PC-9 (cell line): ENCODE results near the gene IDH1. TPM values are rescaled to one million over a fixed set of nuclear protein-coding genes. Genes with fewer than 3 reads are reported as not detected.
A peak's percentile ranks its signal among the peaks of the same experiment; 100 is the strongest.

Experiments
- BruUV-seq: library from RNA; stranded (reverse); fragments of 400-500 nt; replicated peaks from 2 replicates; lab custom pipeline; 2021; lab: Mats Ljungman, UMichigan
- CTCF ChIA-PET: fragments of 300-600 bp; sonication (Branson Sonifier 250); formaldehyde crosslinking; loops from one replicate; lab custom pipeline; 2022; ENCODE audit warnings: antibody characterized with exemption; lab: Charles Lee
- POLR2A ChIA-PET: fragments of 300-600 bp; sonication (Branson Sonifier 250); formaldehyde crosslinking; loops from one replicate; lab custom pipeline; 2022; ENCODE audit warnings: antibody characterized with exemption; ENCODE audit not compliant: unreplicated experiment; lab: Charles Lee
- DNase-seq, 2 experiments: peaks; one replicate each; pipeline versions ENCODE4 v3.0.0 to v3.0.0-alpha.2; 2015 to 2022; ENCODE audit warnings: mixed read lengths in 1 of 2
- H2AFZ ChIP-seq: fragments of 200-600 bp; sonication (generic); 2 replicates; pipeline ENCODE4 v1.8.1; 2017; ENCODE audit warnings: antibody characterized with exemption
- H3F3A ChIP-seq: fragments of 200-600 bp; sonication (generic); 2 replicates; pipeline ENCODE4 v1.8.1; 2017; ENCODE audit warnings: antibody characterized with exemption, mild to moderate bottlenecking, low read depth; ENCODE audit not compliant: insufficient read depth
- H3K27ac ChIP-seq: fragments of 200-600 bp; sonication (generic); 2 replicates; pipeline ENCODE4 v1.6.1; 2016; ENCODE audit warnings: mixed run types
- H3K27me3 ChIP-seq: fragments of 200-600 bp; sonication (generic); 2 replicates; pipeline ENCODE4 v1.6.1; 2016; ENCODE audit warnings: low read depth, mixed run types; ENCODE audit not compliant: insufficient read depth
- H3K36me3 ChIP-seq: fragments of 200-600 bp; sonication (generic); 2 replicates; pipeline ENCODE4 v1.6.1; 2016; ENCODE audit warnings: low read depth, mixed run types
- H3K4me1 ChIP-seq: fragments of 200-600 bp; sonication (generic); replicated peaks from 2 replicates; pipeline ENCODE4 v1.6.1; 2016; ENCODE audit warnings: mixed run types; ENCODE audit not compliant: insufficient read depth
- H3K4me2 ChIP-seq: fragments of 200-600 bp; sonication (generic); 2 replicates; pipeline ENCODE4 v1.6.1; 2017; ENCODE audit warnings: mixed run types
- H3K4me3 ChIP-seq: fragments of 200-600 bp; sonication (generic); 2 replicates; pipeline ENCODE4 v1.6.1; 2016; ENCODE audit warnings: mixed run types
- H3K79me2 ChIP-seq: fragments of 200-600 bp; sonication (generic); 2 replicates; pipeline ENCODE4 v1.6.1; 2017; ENCODE audit warnings: low read depth, mixed run types
- H3K9me2 ChIP-seq: fragments of 200-600 bp; sonication (generic); 2 replicates; pipeline ENCODE4 v1.8.1; 2017; ENCODE audit warnings: mild to moderate bottlenecking; ENCODE audit not compliant: insufficient read depth
- H3K9me3 ChIP-seq: fragments of 200-600 bp; sonication (generic); 2 replicates; pipeline ENCODE4 v1.8.1; 2016; ENCODE audit warnings: low read depth; ENCODE audit not compliant: insufficient read depth
- H4K20me1 ChIP-seq: fragments of 200-600 bp; sonication (generic); 2 replicates; pipeline ENCODE4 v1.8.1; 2017; ENCODE audit not compliant: insufficient read depth
- CTCF ChIP-seq: fragments of 200-600 bp; sonication (generic); conservative IDR thresholded peaks from 2 replicates; pipeline ENCODE4 v1.6.1; 2017; ENCODE audit warnings: mixed run types, antibody characterized with exemption, mild to moderate bottlenecking, moderate library complexity
- EZH2 ChIP-seq: fragments of 200-600 bp; sonication (generic); IDR thresholded peaks from 2 replicates; pipeline ENCODE4 v1.8.0; 2017; ENCODE audit warnings: antibody characterized with exemption, low read depth
- intact Hi-C: fragments of 100-400 bp; cut with micrococcal nuclease; formaldehyde crosslinking; loops from one replicate; pipeline ENCODE4 v1.10.0; 2022; ENCODE audit not compliant: unreplicated experiment
- total RNA-seq: library from RNA; stranded (reverse); gene quantifications from 2 replicates; pipeline ENCODE4 v1.2.3, GENCODE V29; 2021

The IDH1 gene
- total RNA-seq, 1 experiment from 2014 or later, result 227 TPM

GRCh38 chr2:208266936-208267335 is 12.1 kb upstream of the IDH1 start:
- Histone ChIP-seq H3K27ac (0 out of 2 replicates have a peak overlapping the region, but pooled peaks have one; percentile 58), H3K79me2 (peaks cover 32% of the 10 kb centered on the region), H3K4me1 (peaks cover 11% of the 10 kb centered on the region), H3K9me2 (no peaks in the 10 kb centered on the region), H3K27me3 (no peaks in the 10 kb centered on the region), H3K4me2 (peak overlapping the region; percentile 85), H2AFZ (peak overlapping the region; percentile 90; the same call in 1 of the 2 replicates), H3K9me3 (no peaks in the 10 kb centered on the region), H3K36me3 (no peaks in the 10 kb centered on the region), H3K4me3 (peak overlapping the region; percentile 80), H3F3A (peaks cover 11% of the 10 kb centered on the region; the same call in 1 of the 2 replicates), H4K20me1 (no peaks in the 10 kb centered on the region)
- DNase-seq, result no peak
- intact Hi-C loops, result loop anchor here (1.0 kb wide), 1 partner anchor 12 kb away; the partner anchor contains the start of gene IDH1
- ChIA-PET CTCF (interaction anchor here (1.3 kb wide), 1 partner anchor 13 kb away, joined by 6 read pairs; the partner anchor contains the start of gene IDH1), POLR2A (no interaction called here)
- BruUV-seq, result TSS peak; percentile 54
- TF ChIP-seq EZH2 (no peak), CTCF (no peak)

GRCh38 chr2:208266553-208266893 is 11.7 kb upstream of the IDH1 start:
- Histone ChIP-seq H3K9me3 (no peaks in the 10 kb centered on the region), H3K79me2 (peaks cover 32% of the 10 kb centered on the region), H3K4me2 (peak overlapping the region; percentile 85), H3K36me3 (no peaks in the 10 kb centered on the region), H4K20me1 (no peaks in the 10 kb centered on the region), H3K27ac (peak overlapping the region; percentile 58), H3F3A (peaks cover 11% of the 10 kb centered on the region; the same call in 1 of the 2 replicates), H3K4me1 (peaks cover 11% of the 10 kb centered on the region), H3K27me3 (no peaks in the 10 kb centered on the region), H3K9me2 (no peaks in the 10 kb centered on the region), H3K4me3 (peak overlapping the region; percentile 80), H2AFZ (peak overlapping the region; percentile 90)
- no TSS peak for BruUV-seq
- intact Hi-C loops, result loop anchor here (1.0 kb wide), 1 partner anchor 11 kb away; the partner anchor contains the start of gene IDH1
- CTCF ChIA-PET, result interaction anchor here (1.3 kb wide), 1 partner anchor 12 kb away, joined by 6 read pairs; the partner anchor contains the start of gene IDH1
- no peak for TF ChIP-seq EZH2
- POLR2A ChIA-PET, result no interaction called here
- DNase-seq, result no peak

GRCh38 chr2:208265801-208266552 is 11.1 kb upstream of the IDH1 start, which contains the start of gene PIKFYVE:
Gene PIKFYVE, plus strand, starts transcription at chr2:208266255. Its CDS starts 5,265 bp downstream, at chr2:208271520.
- intact Hi-C loops, result loop anchor here (1.0 kb wide), 1 partner anchor 11 kb away; the partner anchor contains the start of gene IDH1
- no TSS peak for BruUV-seq

More at GRCh38 chr2:208265801-208266552, 11.1 kb upstream of the IDH1 start, which contains the start of gene PIKFYVE:
- peaks cover 11% of the 10 kb centered on the region; the same call in 1 of the 2 replicates for H3F3A ChIP-seq
- no peak for TF ChIP-seq EZH2
- no peak for TF ChIP-seq CTCF
- no peaks in the 10 kb centered on the region for H3K36me3 ChIP-seq
- POLR2A ChIA-PET, result interaction anchor here (0.5 kb wide), 1 partner anchor 104 kb away, joined by 3 read pairs; no protein-coding TSS in a partner anchor
- no peaks in the 10 kb centered on the region for H3K9me3 ChIP-seq
- H3K4me2 ChIP-seq, result peak within 1 kb of the TSS; percentile 85
- peaks cover 32% of the 10 kb centered on the region for H3K79me2 ChIP-seq
- no peaks in the 10 kb centered on the region for H4K20me1 ChIP-seq
- peak within 1 kb of the TSS; percentile 80 for H3K4me3 ChIP-seq
- H2AFZ ChIP-seq, result peak within 1 kb of the TSS; percentile 90
- peaks cover 11% of the 10 kb centered on the region for H3K4me1 ChIP-seq
- H3K9me2 ChIP-seq, result no peaks in the 10 kb centered on the region
- DNase-seq, result peak; percentile 84 to 87
- peak within 1 kb of the TSS; percentile 58 for H3K27ac ChIP-seq
- no peaks in the 10 kb centered on the region for H3K27me3 ChIP-seq
- CTCF ChIA-PET, result interaction anchor here (1.3 kb wide), 1 partner anchor 12 kb away, joined by 6 read pairs; the partner anchor contains the start of gene IDH1
